Lower leg skin (tissue), 4 donors: Measurements from ENCODE around the gene CDH23. TPM values are rescaled to one million over a fixed set of nuclear protein-coding genes. Genes with fewer than 3 reads are reported as not detected.

ENCODE experiments used
- DNase-seq, 2 donors: peaks; one replicate each; pipeline ENCODE4 v3.0.0-alpha.2; 2019; ENCODE audit warnings: low spot score in 2 of 2
- H3K4me3 ChIP-seq: fragments of 200-600 bp; sonication (generic); 2 replicates; pipeline ENCODE4 v1.5.1; 2017; ENCODE audit warnings: mild to moderate bottlenecking, low read depth; ENCODE audit not compliant: poor library complexity, severe bottlenecking
- CTCF ChIP-seq, 3 donors: fragments of 450-650 bp; IDR thresholded peaks; one replicate each; pipeline ENCODE4 v1.5.1; 2016; ENCODE audit warnings: antibody characterized with exemption in 3 of 3, mild to moderate bottlenecking in 3 of 3, moderate library complexity in 2 of 3
- POLR2A ChIP-seq, 2 donors: fragments of 450-650 bp; IDR thresholded peaks; one replicate each; pipeline ENCODE4 v1.6.1; 2016 to 2017; ENCODE audit warnings: antibody characterized with exemption in 2 of 2, mild to moderate bottlenecking in 1 of 2, moderate library complexity in 1 of 2
- WGBS, 2 donors: methylation state at CpG; one replicate each; pipeline ENCODE4 v1.1.5; 2018; 5-methylcytosine and 5-hydroxymethylcytosine counted together
- intact Hi-C: fragments of 100-400 bp; cut with DNase I; formaldehyde crosslinking; loops from one replicate; pipeline ENCODE4 v1.15.0; 2023; ENCODE audit warnings: low total_unique reads
- total RNA-seq, 4 donors: library from RNA; depleted of rRNA; stranded (reverse); fragments of >200 nt; gene quantifications; one replicate each; pipeline ENCODE4 v1.1.0, GENCODE V29; 2016

Gene CDH23
- total RNA-seq, 4 donors from 2014 or later, result 1.7 to 9.2 (median 2.6) TPM

DNA sequence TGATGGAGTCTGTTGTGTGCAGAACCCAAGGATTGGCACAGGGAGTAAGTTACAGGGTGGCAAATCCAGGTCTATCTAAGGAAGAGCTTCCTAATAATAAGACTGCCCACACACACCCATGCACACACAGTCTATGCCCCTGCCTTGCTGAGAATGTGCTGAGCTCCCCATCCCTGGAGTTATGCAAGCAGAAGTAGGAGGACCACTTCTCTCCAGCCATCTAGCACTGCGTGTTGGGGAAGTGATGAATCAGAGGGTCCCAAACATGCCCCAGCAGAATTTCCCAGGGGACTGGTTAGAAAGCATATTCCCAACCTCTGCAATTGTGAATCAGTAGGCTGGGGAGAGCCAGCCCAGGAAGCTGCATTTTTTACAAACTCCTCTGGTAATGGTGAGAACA is 117.2 kb downstream of the CDH23 start:
- 65 to 85% methylated on average over 1 of the region's 1 CpG for WGBS, 2 donors
- DNase-seq, result no peak
- TF ChIP-seq POLR2A (IDR thresholded peaks at IDR 0.05) (no peak), CTCF (IDR thresholded peaks at IDR 0.05) (no peak)
- H3K4me3 ChIP-seq, result no peak overlapping the region
- intact Hi-C loops, result no loop called here

DNA sequence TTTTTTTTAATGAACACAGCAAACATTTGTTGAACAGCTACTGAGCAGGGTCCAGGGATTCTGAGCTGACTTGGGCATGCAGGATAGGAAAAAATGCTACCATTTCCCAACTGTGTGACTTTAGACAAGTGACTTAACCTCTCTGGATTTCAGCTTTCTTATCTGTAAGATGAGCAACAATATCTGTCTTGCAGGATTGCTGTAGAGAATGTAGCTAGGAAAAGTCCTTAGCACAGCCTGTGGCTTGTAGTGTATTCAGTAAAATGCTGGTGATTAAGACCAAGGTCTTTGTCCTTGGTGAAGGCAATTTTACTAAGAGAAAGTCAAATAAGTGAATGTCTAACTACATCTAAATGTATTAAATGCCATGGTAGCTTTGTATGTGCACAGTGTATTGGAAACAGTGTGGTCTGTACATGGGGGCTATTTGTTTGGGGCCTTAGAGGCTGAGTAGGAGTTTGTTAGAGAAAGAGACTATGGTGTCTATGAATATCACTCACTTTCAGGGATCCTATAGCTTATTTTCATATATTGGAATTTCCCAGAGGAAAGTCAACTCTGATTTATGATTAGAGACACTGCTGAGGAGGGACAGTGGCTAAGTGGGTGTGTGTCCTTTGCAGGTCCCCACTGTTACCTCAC is 118.9 kb downstream of the CDH23 start:
- DNase-seq, result no peak
- TF ChIP-seq CTCF (IDR thresholded peaks at IDR 0.05) (no peak), POLR2A (IDR thresholded peaks at IDR 0.05) (no peak)
- intact Hi-C loops, result no loop called here
- H3K4me3 ChIP-seq, result no peak overlapping the region

- 81 to 87% methylated on average over 8 of the region's 8 CpGs for WGBS, 2 donors
- no peak overlapping the region for H3K4me3 ChIP-seq
- TF ChIP-seq POLR2A (IDR thresholded peaks at IDR 0.05) (no peak), CTCF (IDR thresholded peaks at IDR 0.05) (no peak)
- no peak for DNase-seq
- intact Hi-C loops, result no loop called here
Measured at GRCh38 chr10:71516890-71517289, 120.2 kb downstream of the CDH23 start.

DNA sequence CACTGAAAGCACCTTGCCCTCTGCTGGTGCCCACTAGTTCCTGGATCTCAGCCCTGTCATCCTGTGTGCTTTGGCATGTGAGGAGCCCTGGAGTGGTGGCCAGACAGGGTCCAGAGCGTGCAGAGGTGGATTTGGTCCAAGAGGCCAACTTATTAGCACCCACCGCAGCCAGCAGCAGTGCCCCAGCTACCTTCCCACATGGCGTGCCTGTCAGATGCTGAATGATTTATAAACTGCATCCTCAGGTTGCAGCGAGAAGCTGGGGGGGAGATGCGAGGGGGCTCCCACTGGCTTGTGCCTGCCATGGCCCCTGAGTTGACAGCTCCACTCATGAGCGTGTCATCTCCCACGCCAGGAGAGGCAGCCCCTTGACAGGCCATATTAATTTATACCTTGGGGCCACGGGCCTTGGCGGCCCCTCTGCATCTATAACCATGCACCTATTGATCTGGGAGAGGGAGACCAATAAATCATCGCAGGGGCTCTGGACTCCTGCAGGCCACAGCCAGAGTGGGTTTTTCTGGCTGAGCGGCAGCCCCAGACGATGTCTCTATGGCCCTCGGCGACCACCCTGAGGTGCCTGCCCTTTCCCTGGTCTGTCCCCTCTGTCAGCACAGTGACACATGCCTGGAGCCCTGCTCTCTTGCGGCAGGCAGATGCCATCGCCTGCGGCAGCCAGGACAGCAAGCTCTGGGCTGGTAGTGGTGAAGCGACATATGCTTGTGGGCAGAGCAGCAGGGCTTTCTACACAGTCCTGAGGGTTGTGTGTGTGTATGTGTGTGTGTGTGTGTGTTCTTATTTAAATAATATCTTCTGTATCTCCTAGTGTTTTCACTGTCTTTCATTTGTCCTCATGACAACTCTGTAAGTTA is 120.8 kb downstream of the CDH23 start:
- no peak overlapping the region for H3K4me3 ChIP-seq
- 83 to 88% methylated on average over 16 to 18 of the region's 18 CpGs for WGBS, 2 donors
- TF ChIP-seq CTCF (IDR thresholded peaks at IDR 0.05) (no peak), POLR2A (IDR thresholded peaks at IDR 0.05) (no peak)
- intact Hi-C loops, result no loop called here
- no peak for DNase-seq

GRCh38 chr10:71520042-71520441 is 123.3 kb downstream of the CDH23 start:
- intact Hi-C loops, result no loop called here
- WGBS, 2 donors, result 94 to 95% methylated on average over 8 of the region's 8 CpGs
- TF ChIP-seq POLR2A (IDR thresholded peaks at IDR 0.05) (no peak), CTCF (IDR thresholded peaks at IDR 0.05) (no peak)
- no peak overlapping the region for H3K4me3 ChIP-seq
- no peak for DNase-seq
